ENCODE data around the gene OGT.
A peak's percentile ranks its signal among the peaks of the same experiment; 100 is the strongest.
"Not testable (repeated sequence)": the region's sequence is repeated elsewhere in the genome, so short reads cannot be mapped to it uniquely, and the experiment has no call there.

OGT gene

GRCh38 chrX:71541210-71542022, 8.5 kb downstream of the OGT start:
- peak; percentile 57 for DNase-seq

- no peak for DNase-seq
These were observed 9.5 kb downstream of the OGT start for GRCh38 chrX:71542411-71542810.

DNA sequence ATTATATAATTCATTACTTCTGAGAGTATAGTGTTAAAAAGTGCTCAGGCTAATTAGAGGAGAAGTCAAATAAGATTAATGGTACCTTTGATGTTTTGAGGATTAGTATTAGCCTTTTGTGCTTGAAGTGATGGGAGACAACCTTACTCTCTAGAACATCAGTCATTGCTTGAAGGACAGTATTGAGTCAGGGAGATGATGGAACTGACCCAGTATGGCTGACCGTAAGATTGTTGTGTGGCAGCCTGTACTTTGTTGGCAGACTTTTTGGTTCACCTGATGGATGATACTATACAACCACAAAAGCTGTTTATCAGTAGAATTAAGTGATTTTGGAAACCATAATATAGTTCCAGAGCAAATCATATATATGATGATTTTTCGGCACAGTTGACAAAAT, 9.9 kb downstream of the OGT start:
- no peak for DNase-seq

- peak; percentile 83 for DNase-seq
These were observed 10.4 kb downstream of the OGT start for GRCh38 chrX:71543316-71543715.

DNA sequence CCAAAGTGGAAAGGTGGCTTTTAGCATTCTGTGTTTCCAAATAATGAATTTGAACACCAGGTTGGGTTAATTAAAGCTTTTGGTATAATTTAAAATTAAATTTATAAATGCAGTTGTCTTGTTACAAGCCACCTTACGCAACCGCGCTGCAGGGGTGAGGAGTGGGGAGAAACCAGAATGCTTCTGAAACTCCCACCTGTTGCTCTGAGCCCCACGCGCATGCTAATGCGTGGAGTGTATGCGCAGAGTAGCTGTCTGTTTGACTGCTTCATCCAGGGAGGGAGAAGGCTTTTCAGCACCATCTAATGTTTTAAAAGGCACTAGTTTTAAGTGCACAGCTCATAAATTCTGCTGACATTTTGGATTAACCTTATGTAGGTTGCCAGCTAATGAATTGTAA, 12.5 kb downstream of the OGT start:
- no peak for DNase-seq

- DNase-seq = no peak
These were observed 14.0 kb downstream of the OGT start for GRCh38 chrX:71546879-71547278.

- no peak for DNase-seq
These were observed 14.4 kb downstream of the OGT start for GRCh38 chrX:71547339-71547738.

DNA sequence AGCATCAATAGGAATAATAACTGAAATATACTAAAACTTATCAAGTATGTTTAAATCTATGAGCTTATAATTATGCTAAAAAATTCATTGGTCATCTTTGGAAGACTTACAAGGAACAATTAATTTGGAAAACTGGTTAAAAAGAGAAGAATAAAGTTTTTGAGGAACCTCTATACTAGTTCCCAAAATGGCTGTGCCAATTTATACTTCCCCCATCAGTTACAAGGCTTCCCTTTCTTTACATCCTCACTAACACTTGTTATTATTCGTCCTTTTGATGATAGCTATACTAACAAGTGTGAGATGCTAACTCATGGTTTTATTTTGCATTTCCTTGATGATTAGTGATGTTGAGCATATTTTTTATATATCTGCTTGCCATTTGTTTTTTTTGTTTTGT, 17.1 kb downstream of the OGT start:
- no peak for DNase-seq

- no peak for DNase-seq
These were observed 17.7 kb downstream of the OGT start for GRCh38 chrX:71550578-71550977.

GRCh38 chrX:71556036-71556435, 23.1 kb downstream of the OGT start:
- no peak for DNase-seq

DNA sequence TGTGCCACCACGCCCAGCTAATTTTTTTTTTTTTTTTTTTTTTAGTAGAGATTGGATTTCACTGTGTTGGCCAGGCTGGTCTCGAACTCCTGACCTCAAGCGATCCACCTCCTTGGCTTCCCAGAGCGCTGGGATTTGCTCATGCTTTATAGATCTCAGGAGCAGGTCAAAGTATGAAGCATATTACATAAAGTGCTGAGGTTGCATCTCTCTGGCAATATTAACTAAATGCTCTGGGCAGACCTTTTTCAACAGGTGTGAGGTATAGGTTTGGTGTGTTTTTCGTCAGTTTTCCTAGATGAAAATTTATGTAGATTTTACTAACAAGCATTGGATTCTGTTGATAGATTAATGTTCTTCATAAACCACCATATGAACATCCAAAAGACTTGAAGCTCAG, 26.0 kb downstream of the OGT start:
- no peak for DNase-seq

DNA sequence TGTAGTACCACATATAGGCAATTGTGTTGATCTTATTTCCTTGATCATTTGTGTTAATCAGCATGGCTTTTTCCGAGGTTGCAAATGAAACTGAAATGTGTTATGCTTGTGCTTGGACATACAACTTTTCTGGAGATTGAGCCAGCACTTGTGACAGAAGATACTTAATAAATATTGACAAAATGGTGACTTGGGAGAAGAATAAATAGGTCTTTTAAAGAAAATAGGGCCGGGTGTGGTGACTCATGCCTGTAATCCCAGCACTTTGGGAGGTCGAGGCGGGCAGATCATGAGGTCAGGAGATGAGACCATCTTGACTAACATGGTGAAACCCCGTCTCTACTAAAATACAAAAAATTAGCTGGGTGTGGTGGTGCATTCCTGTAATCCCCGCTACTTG, 26.9 kb downstream of the OGT start:
- not testable (repeated sequence) for DNase-seq

GRCh38 chrX:71563921-71564320, 31.0 kb downstream of the OGT start:
- DNase-seq = no peak

DNA sequence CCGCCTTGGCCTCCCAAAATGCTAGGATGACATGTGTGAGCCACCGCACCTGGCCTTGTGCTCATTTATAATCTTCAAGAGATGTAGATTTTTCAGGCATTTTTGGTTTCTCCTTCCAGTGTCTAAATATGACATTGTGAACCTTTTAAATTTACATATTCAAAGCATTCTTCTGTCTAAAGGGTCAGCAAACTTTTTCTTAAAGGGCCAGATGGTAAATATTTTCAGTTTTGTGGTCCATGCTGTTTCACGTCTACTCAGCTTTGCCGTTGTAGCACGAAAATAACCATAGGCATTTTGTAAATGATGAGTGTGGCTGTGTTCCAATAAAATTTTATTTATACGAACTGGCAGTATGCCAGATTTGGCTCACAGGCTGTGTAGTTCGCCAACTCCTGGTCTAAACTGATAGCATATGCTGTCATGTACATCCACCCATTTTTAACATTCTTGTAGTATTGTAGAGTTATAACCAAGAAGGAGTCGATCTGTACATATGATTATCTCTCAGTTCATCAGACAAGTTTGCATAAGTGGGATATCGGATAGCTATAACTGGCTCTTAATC, 32.7 kb downstream of the OGT start:
- no peak for DNase-seq

DNA sequence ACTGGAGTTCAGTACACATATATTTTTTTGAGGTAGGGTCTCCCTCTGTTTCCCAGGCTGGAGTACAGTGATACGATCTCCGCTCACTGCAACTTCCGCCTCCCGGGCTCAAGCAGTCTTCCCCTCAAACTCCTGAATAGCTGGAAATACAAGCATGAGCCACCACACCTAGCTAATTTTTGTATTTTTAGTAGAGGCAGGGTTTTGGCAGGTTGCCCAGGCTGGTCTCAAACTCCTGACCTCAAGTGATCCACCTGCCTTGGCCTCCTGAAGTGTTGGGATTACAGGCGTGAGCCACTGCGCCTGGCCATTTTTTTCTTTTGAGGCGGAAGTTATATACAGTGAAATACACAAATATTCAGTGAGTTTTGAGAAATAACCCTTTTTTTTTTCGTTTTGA, 38.5 kb downstream of the OGT start:
- DNase-seq = peak; percentile 15

- DNase-seq = no peak
These were observed 40.7 kb downstream of the OGT start for GRCh38 chrX:71573590-71573989.

DNA sequence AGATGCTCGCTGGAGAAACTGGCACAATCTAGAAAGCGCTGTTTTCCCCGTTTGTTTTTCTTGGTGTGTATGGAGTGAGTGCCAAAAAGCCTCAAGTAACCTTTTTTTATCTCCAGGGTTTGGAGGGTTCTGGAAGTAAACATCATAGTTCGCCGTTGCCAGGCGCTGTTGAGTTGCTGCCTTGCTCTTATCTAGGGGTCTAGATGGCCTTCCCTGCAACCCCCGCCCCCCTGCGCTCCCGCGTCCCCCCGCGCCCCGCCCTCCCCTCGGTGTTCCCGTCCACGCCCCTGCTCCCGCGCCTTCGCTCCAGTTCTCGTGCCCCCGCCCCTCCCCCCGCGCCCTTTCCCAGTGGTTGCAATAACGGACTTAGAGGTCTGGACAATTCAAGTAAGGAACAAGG, 44.8 kb downstream of the OGT start:
- no peak for DNase-seq

GRCh38 chrX:71578253-71579135, 45.6 kb downstream of the OGT start, which contains the start of gene GCNA:
TSS of gene GCNA (plus strand) at chrX:71578437. CDS start at chrX:71580822, 2,385 bp downstream.
- no peak for DNase-seq

- no peak for DNase-seq
These were observed 46.5 kb downstream of the OGT start for GRCh38 chrX:71579136-71579989.

DNA sequence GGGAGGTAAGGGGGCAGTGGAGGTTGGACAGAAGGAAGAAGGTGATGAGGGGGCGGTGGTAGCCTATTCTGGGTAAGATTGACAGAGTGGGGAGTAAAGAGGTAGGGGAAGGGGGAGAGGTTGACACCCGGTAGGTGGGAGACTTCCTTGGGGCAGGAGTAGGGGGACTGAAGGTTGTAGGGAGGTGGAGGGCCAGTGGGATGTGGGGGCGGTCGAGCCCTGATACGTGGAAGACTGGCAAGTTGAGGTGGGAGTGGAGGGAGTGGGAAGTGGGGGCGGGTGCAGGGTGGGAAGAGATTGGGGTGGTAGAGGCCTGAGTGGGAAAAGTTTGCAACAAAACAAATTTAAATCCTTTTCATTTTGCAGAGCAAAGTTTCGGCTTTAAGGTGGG, 47.1 kb downstream of the OGT start:
- DNase-seq = no peak

DNA sequence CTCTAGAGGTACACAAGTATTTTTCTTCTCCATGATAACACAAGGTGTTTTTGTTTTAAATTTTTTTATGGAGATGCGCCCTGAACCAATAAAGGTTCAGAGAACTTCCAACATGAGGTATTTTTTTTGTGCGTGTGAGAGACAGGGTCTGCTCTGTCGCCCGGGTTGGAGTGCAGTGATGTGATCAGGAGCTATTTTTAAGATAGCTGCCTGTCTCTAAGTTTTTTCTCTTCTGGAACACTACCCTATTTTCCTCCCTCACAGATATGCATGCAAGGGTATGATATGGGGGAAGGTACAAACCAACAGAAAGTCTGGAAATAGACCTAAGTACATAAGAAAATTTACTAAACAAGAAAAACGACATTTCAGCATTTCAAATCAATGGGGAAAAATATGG, 48.3 kb downstream of the OGT start:
- no peak for DNase-seq

GRCh38 chrX:71586929-71587328, 54.0 kb downstream of the OGT start:
- no peak for DNase-seq

GRCh38 chrX:71593210-71593609, 60.3 kb downstream of the OGT start:
- not testable (repeated sequence) for DNase-seq

Measured in DMS79 treated with DMSO at 0.1 percent for 48 hours (cell line).